Psoas muscle (tissue), 8 donors: ENCODE measurements around the gene PPP6R2. TPM values are rescaled to one million over a fixed set of nuclear protein-coding genes. Genes with fewer than 3 reads are reported as not detected.

Experiments used
- ATAC-seq, 4 donors: fragments of 200-7000 bp; cut with Tn5 transposase; one replicate each; pipeline ENCODE4 v1.9.1; 2020; ENCODE audit warnings: moderate library complexity in 3 of 4, mild to moderate bottlenecking in 2 of 4
- DNase-seq, 2 donors: peaks; one replicate each; pipeline ENCODE4 v3.0.0-alpha.2; 2020
- H3K27ac ChIP-seq: fragments of 200-600 bp; one replicate; pipeline ENCODE4 v1.8.0; 2022
- H3K27me3 ChIP-seq, 3 donors: fragments of 200-600 bp in 1 of 3; one replicate each; pipeline versions ENCODE4 v1.6.1 to v1.8.0; 2013 to 2022; ENCODE audit warnings: low read length in 2 of 3, mild to moderate bottlenecking in 2 of 3, moderate library complexity in 1 of 3; ENCODE audit not compliant: insufficient read depth in 3 of 3
- H3K36me3 ChIP-seq, 2 donors: fragments of 200-600 bp in 1 of 2; one replicate each; pipeline versions ENCODE4 v1.6.1 to v1.8.0; 2013 to 2022; ENCODE audit warnings: low read depth in 1 of 2, mild to moderate bottlenecking in 1 of 2, moderate library complexity in 1 of 2; ENCODE audit not compliant: insufficient read depth in 1 of 2
- H3K4me1 ChIP-seq: fragments of 200-600 bp; one replicate; pipeline ENCODE4 v1.8.0; 2022
- H3K4me3 ChIP-seq: fragments of 200-600 bp; one replicate; pipeline ENCODE4 v1.8.0; 2022; ENCODE audit warnings: mild to moderate bottlenecking
- H3K9me3 ChIP-seq: fragments of 200-600 bp; one replicate; pipeline ENCODE4 v1.8.0; 2022
- CTCF ChIP-seq: fragments of 200-600 bp; IDR thresholded peaks from one replicate; pipeline ENCODE4 v1.8.0; 2022; ENCODE audit warnings: antibody characterized with exemption
- WGBS, 3 donors: extraction: QIAGEN DNeasy Blood & Tissue Kit; methylation state at CpG; one replicate each; pipeline versions ENCODE4 v1.1.6 to v1.1.7; 2013; 5-methylcytosine and 5-hydroxymethylcytosine counted together
- intact Hi-C, 2 donors: fragments of 100-400 bp; cut with DNase I; formaldehyde crosslinking; loops; one replicate each; pipeline versions ENCODE4 v1.11.0 to v1.14.2; 2022
- polyA plus RNA-seq, 3 donors: library from polyadenylated mRNA; stranded (reverse); fragments of 200-250 nt; gene quantifications; one replicate each; pipeline ENCODE4 v1.2.3, GENCODE V29; 2013
- total RNA-seq, 4 donors: library from RNA; stranded (reverse); fragmentation: NEBNext Ultra II Directional in 2 of 4; extraction: Animal tissue kit (Norgen Biotek cat#: 25700) in 2 of 4; gene quantifications; one replicate each; pipeline versions ENCODE4 v1.2.1 to v1.2.4, GENCODE V29; 2021 to 2023
- donor health status: healthy with polysubstance abuse.
- donor health status: DM: no; HTN: no; CAD: no; lungs with moderate emphysema.
- donor health status: Bipolar disorder and iron deficiency.
- donor health status: healthy.
- donor health status: DM: yes; HTN: yes; CAD: no.
- donor health status: DM: no; HTN: no; CAD: no.
- donor health status: DM: no; HTN: no; CAD: no.
- donor health status: DM: yes; HTN: yes; CAD: no.

The PPP6R2 gene
- total and polyA plus RNA-seq, 7 donors = 31.6 to 48.2 (median 41.6) TPM

- WGBS, 3 donors = 74 to 80% (median 75%) methylated on average over 11 to 18 of the region's 18 CpGs
Observed at GRCh38 chr22:50488006-50488677, 145.0 kb downstream of the PPP6R2 start.

DNA sequence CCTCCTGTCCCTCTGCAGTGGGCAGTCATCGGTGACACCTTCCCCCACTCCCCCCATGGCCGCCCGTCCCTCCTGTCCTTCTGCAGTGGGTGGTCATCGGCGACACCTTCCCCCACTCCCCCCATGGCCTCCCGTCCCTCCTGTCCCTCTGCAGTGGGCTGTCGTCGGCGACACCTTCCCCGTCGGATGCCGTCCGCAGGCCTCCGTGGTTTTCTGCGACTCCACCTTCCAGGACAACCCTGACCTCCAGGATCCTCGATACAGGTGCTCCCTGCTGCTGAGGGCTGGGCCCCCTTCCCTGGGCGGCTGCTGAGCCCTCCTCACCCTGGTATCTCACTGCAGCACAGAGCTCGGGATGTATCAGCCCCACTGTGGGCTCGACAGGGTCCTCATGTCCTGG, 145.8 kb downstream of the PPP6R2 start:
- no peak for DNase-seq
- Histone ChIP-seq H3K36me3 (no peaks in the 10 kb centered on the region), H3K4me3 (no peak overlapping the region), H3K4me1 (no peaks in the 10 kb centered on the region), H3K27ac (no peak overlapping the region), H3K9me3 (no peaks in the 10 kb centered on the region), H3K27me3 (peaks cover 0 to 18% (median 2%) of the 10 kb centered on the region in 3 donors)
- no peak for ATAC-seq
- WGBS, 3 donors = 67 to 72% (median 69%) methylated on average over 16 to 19 of the region's 19 CpGs
- TF ChIP-seq CTCF = no peak
- intact Hi-C loops = no loop called here

More at GRCh38 chr22:50488006-50488677, 145.0 kb downstream of the PPP6R2 start:
- Histone ChIP-seq H3K4me1 (no peaks in the 10 kb centered on the region), H3K27me3 (peaks cover 0 to 25% (median 2%) of the 10 kb centered on the region in 3 donors), H3K27ac (no peak overlapping the region), H3K4me3 (no peak overlapping the region), H3K36me3 (no peaks in the 10 kb centered on the region), H3K9me3 (no peaks in the 10 kb centered on the region)
- ATAC-seq = no peak
- intact Hi-C loops = no loop called here
- DNase-seq = no peak
- TF ChIP-seq CTCF = no peak

GRCh38 chr22:50489363-50490243, 146.5 kb downstream of the PPP6R2 start:
- H3K36me3 ChIP-seq = no peaks in the 10 kb centered on the region
- H3K27me3 ChIP-seq = peaks cover 0 to 12% (median 1%) of the 10 kb centered on the region in 3 donors
- no peak overlapping the region for H3K27ac ChIP-seq
- intact Hi-C loops = no loop called here
- no peak for ATAC-seq
- H3K4me3 ChIP-seq = no peak overlapping the region
- WGBS, 3 donors = 76 to 80% (median 79%) methylated on average over 26 to 31 of the region's 31 CpGs
- no peak for DNase-seq
- TF ChIP-seq CTCF = no peak
- H3K9me3 ChIP-seq = no peaks in the 10 kb centered on the region
- H3K4me1 ChIP-seq = no peaks in the 10 kb centered on the region

DNA sequence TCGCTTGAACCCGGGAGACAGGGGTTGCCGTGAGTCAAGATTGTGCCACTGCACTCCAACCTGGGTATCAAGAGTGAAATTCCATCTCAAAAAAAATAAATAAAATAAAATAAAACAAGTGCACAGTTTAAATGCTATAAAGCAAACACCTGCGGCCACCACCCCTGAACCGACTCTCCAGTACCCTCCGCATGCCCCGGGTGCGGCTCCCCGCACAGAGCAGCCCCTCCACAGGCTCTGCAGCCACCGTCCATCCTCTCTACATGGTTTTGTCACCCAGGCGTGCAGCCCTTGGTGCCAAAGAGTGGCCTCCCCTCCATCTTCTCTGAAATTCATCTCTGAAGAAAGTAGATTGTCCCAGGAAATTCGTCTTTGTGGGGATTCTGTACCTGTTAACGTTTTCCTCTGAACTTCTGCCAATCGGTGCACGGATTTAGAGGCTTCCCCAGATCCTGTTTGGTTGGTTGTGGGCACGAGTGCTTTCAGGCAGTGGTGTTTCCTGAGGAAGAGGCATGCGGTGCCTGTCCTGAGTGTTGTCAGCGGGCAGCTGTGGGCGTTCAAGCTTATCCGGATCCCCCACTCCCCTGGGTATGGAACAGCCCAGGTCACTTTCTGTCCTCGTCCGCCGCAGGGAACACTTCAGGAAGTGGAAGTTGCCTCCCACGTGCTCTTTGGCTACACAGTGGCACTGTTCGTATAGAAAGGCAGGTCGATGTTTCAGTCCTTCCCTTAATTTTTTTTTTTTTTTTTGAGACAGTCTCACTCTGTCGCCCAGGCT, 147.6 kb downstream of the PPP6R2 start:
- H3K27ac ChIP-seq = no peak overlapping the region
- H3K4me1 ChIP-seq = no peaks in the 10 kb centered on the region
- peaks cover 0 to 12% (median 0%) of the 10 kb centered on the region in 3 donors for H3K27me3 ChIP-seq
- no peak for TF ChIP-seq CTCF
- H3K4me3 ChIP-seq = no peak overlapping the region
- DNase-seq = no peak
- ATAC-seq = no peak
- no peaks in the 10 kb centered on the region for H3K9me3 ChIP-seq
- intact Hi-C loops = no loop called here
- H3K36me3 ChIP-seq = no peaks in the 10 kb centered on the region
- WGBS, 3 donors = 59 to 71% (median 69%) methylated on average over 27 of the region's 27 CpGs

Other genes with a start within 250 kb of the PPP6R2 start
- gene PANX2, start 172.6 kb upstream of the PPP6R2 start, total RNA-seq = under 1 TPM in 3 of 4 donors, not detected in 1; 0.16 to 0.69 (median 0.25) TPM
- under 1 TPM; 0.03 to 0.09 (median 0.04) TPM for gene PANX2, start 172.6 kb upstream of the PPP6R2 start, polyA plus RNA-seq
- 10 to 100 TPM; 19.9 to 29.5 (median 24.0) TPM for gene TRABD, start 157.4 kb upstream of the PPP6R2 start, total RNA-seq
- 10 to 100 TPM; 30.6 to 52.1 (median 46.8) TPM for gene TRABD, start 157.4 kb upstream of the PPP6R2 start, polyA plus RNA-seq
- gene SELENOO, start 142.3 kb upstream of the PPP6R2 start, total RNA-seq = 10 to 100 TPM in 3 of 4 donors, 1 to 10 TPM in 1; 10.0 to 26.6 (median 15.9) TPM
- 10 to 100 TPM; 18.0 to 22.3 (median 20.6) TPM for gene SELENOO, start 142.3 kb upstream of the PPP6R2 start, polyA plus RNA-seq
- gene TUBGCP6, start 98.3 kb upstream of the PPP6R2 start, total RNA-seq = 10 to 100 TPM; 18.0 to 21.8 (median 19.0) TPM
- 10 to 100 TPM in 2 of 3 donors, 1 to 10 TPM in 1; 9.5 to 11.2 (median 10.6) TPM for gene TUBGCP6, start 98.3 kb upstream of the PPP6R2 start, polyA plus RNA-seq
- gene HDAC10, start 92.1 kb upstream of the PPP6R2 start, total RNA-seq = 10 to 100 TPM; 13.5 to 19.4 (median 15.3) TPM
- 1 to 10 TPM; 4.3 to 5.3 (median 5.1) TPM for gene HDAC10, start 92.1 kb upstream of the PPP6R2 start, polyA plus RNA-seq
- gene MAPK12, start 81.6 kb upstream of the PPP6R2 start, total RNA-seq = 100 to 1,000 TPM; 107 to 178 (median 145) TPM
- gene MAPK12, start 81.6 kb upstream of the PPP6R2 start, polyA plus RNA-seq = 100 to 1,000 TPM in 2 of 3 donors, 10 to 100 TPM in 1; 57.4 to 148 (median 131) TPM
- 1 to 10 TPM; 4.4 to 6.3 (median 5.4) TPM for gene MAPK11, start 72.9 kb upstream of the PPP6R2 start, total RNA-seq
- 1 to 10 TPM; 1.7 to 5.3 (median 4.0) TPM for gene MAPK11, start 72.9 kb upstream of the PPP6R2 start, polyA plus RNA-seq
- gene PLXNB2, start 35.7 kb upstream of the PPP6R2 start, total RNA-seq = 10 to 100 TPM; 13.6 to 43.7 (median 15.0) TPM
- 10 to 100 TPM in 1 of 3 donors, 1 to 10 TPM in 2; 3.9 to 11.6 (median 5.8) TPM for gene PLXNB2, start 35.7 kb upstream of the PPP6R2 start, polyA plus RNA-seq
- 1 to 10 TPM in 2 of 4 donors, under 1 TPM in 2; 0.57 to 1.6 (median 0.94) TPM for gene DENND6B, start 16.3 kb upstream of the PPP6R2 start, total RNA-seq
- under 1 TPM; 0.46 to 0.93 (median 0.81) TPM for gene DENND6B, start 16.3 kb upstream of the PPP6R2 start, polyA plus RNA-seq
- 10 to 100 TPM; 75.3 to 98.0 (median 82.8) TPM for gene SBF1, start 131.7 kb downstream of the PPP6R2 start, total RNA-seq
- 10 to 100 TPM; 42.1 to 58.6 (median 54.9) TPM for gene SBF1, start 131.7 kb downstream of the PPP6R2 start, polyA plus RNA-seq
- gene ADM2, start 138.2 kb downstream of the PPP6R2 start, total RNA-seq = under 1 TPM in 1 of 4 donors, not detected in 3; 0.21 TPM
- gene ADM2, start 138.2 kb downstream of the PPP6R2 start, polyA plus RNA-seq = under 1 TPM in 2 of 3 donors, not detected in 1; 0.01 to 0.05 TPM
- not detected for gene MIOX, start 143.5 kb downstream of the PPP6R2 start, total RNA-seq
- gene MIOX, start 143.5 kb downstream of the PPP6R2 start, polyA plus RNA-seq = not detected
- 10 to 100 TPM; 16.7 to 18.6 (median 17.3) TPM for gene LMF2, start 164.4 kb downstream of the PPP6R2 start, total RNA-seq
- 10 to 100 TPM; 14.9 to 24.1 (median 15.6) TPM for gene LMF2, start 164.4 kb downstream of the PPP6R2 start, polyA plus RNA-seq
- gene NCAPH2, start 164.9 kb downstream of the PPP6R2 start, total RNA-seq = 10 to 100 TPM; 19.2 to 24.2 (median 21.7) TPM
- 10 to 100 TPM; 21.8 to 26.3 (median 23.7) TPM for gene NCAPH2, start 164.9 kb downstream of the PPP6R2 start, polyA plus RNA-seq
- under 1 TPM in 1 of 4 donors, not detected in 3; 0.97 TPM for gene SCO2, start 182.3 kb downstream of the PPP6R2 start, total RNA-seq
- gene SCO2, start 182.3 kb downstream of the PPP6R2 start, polyA plus RNA-seq = under 1 TPM in 2 of 3 donors, not detected in 1; 0.99 to 1.00 TPM
- 10 to 100 TPM in 3 of 4 donors, 1 to 10 TPM in 1; 7.1 to 18.8 (median 13.3) TPM for gene TYMP, start 186.7 kb downstream of the PPP6R2 start, total RNA-seq
- 10 to 100 TPM in 1 of 3 donors, 1 to 10 TPM in 2; 5.0 to 26.0 (median 7.0) TPM for gene TYMP, start 186.7 kb downstream of the PPP6R2 start, polyA plus RNA-seq
- gene KLHDC7B, start 202.6 kb downstream of the PPP6R2 start, total RNA-seq = under 1 TPM in 1 of 4 donors, not detected in 3; 0.11 TPM
- gene KLHDC7B, start 202.6 kb downstream of the PPP6R2 start, polyA plus RNA-seq = under 1 TPM in 2 of 3 donors, not detected in 1; 0.01 TPM
- not detected for gene SYCE3, start 219.6 kb downstream of the PPP6R2 start, total RNA-seq
- not detected for gene SYCE3, start 219.6 kb downstream of the PPP6R2 start, polyA plus RNA-seq
- 100 to 1,000 TPM in 3 of 4 donors, 10 to 100 TPM in 1; 75.8 to 144 (median 139) TPM for gene CPT1B, start 235.1 kb downstream of the PPP6R2 start, total RNA-seq
- 10 to 100 TPM; 57.4 to 87.6 (median 70.8) TPM for gene CPT1B, start 235.1 kb downstream of the PPP6R2 start, polyA plus RNA-seq
- 10 to 100 TPM; 11.5 to 25.2 (median 16.3) TPM for gene CHKB, start 239.5 kb downstream of the PPP6R2 start, total RNA-seq
- 10 to 100 TPM; 13.1 to 14.3 (median 13.6) TPM for gene CHKB, start 239.5 kb downstream of the PPP6R2 start, polyA plus RNA-seq